HepG2 (cell line): ENCODE results near the gene NUAK1. TPM values are rescaled to one million over a fixed set of nuclear protein-coding genes. Genes with fewer than 3 reads are reported as not detected.
A peak's percentile ranks its signal among the peaks of the same experiment; 100 is the strongest.

ENCODE experiments used
- ATF4 ChIP-seq, 2 experiments: fragments of 450-650 bp in 1 of 2; sonication (generic) in 1 of 2; formaldehyde crosslinking; IDR thresholded peaks; 2 replicates each; pipeline versions ENCODE4 v1.5.0 to v1.8.0; 2020 to 2022; ENCODE audit warnings: mild to moderate bottlenecking in 1 of 2, missing genetic modification reagents in 1 of 2
- CBX1 ChIP-seq: IDR thresholded peaks from one replicate; pipeline ENCODE4 v1.6.1; 2016; ENCODE audit warnings: antibody characterized with exemption, low read depth
- CBX2 ChIP-seq, 2 experiments: fragments of 200-600 bp in 1 of 2; sonication (generic); formaldehyde crosslinking in 1 of 2; IDR thresholded peaks; 2 replicates each; pipeline versions ENCODE4 v1.7.0 to v1.8.1; 2018 to 2022; ENCODE audit warnings: low read depth in 2 of 2, low read length in 1 of 2, mild to moderate bottlenecking in 1 of 2, missing genetic modification reagents in 1 of 2
- CEBPG ChIP-seq: IDR thresholded peaks from 2 replicates; pipeline ENCODE4 v1.6.1; 2016
- HMGXB4 ChIP-seq, 2 experiments: sonication (generic) in 1 of 2; formaldehyde crosslinking in 1 of 2; IDR thresholded peaks; 2 replicates each; pipeline versions ENCODE4 v1.4.0 to v1.6.1; 2018 to 2020; ENCODE audit warnings: missing genetic modification reagents in 2 of 2, borderline replicate concordance in 1 of 2, low read depth in 1 of 2, mild to moderate bottlenecking in 1 of 2, missing biosample characterization in 1 of 2
- HNF1B ChIP-seq: sonication (generic); formaldehyde crosslinking; IDR thresholded peaks from 2 replicates; pipeline ENCODE4 v1.5.1; 2020; ENCODE audit warnings: mild to moderate bottlenecking, moderate library complexity, missing genetic modification reagents
- HOXA3 ChIP-seq: sonication (generic); formaldehyde crosslinking; IDR thresholded peaks from 2 replicates; pipeline ENCODE4 v1.5.0; 2020; ENCODE audit warnings: missing genetic modification reagents
- LCORL ChIP-seq, 2 experiments: fragments of 450-650 bp in 1 of 2; sonication (generic) in 1 of 2; formaldehyde crosslinking in 1 of 2; IDR thresholded peaks; 2 replicates each; pipeline versions ENCODE4 v1.5.0 to v1.6.1; 2017 to 2020; ENCODE audit warnings: antibody characterized with exemption in 1 of 2, missing genetic modification reagents in 1 of 2
- MAFG ChIP-seq: sonication (generic); formaldehyde crosslinking; IDR thresholded peaks from 2 replicates; pipeline ENCODE4 v1.5.1; 2020; ENCODE audit warnings: mild to moderate bottlenecking, missing genetic modification reagents
- RARA ChIP-seq: IDR thresholded peaks from 2 replicates; pipeline ENCODE4 v1.6.1; 2016; ENCODE audit warnings: missing genetic modification reagents, missing compliant biosample characterization
- STAT5B ChIP-seq: sonication (generic); formaldehyde crosslinking; IDR thresholded peaks from 2 replicates; pipeline ENCODE4 v1.4.0; 2020; ENCODE audit warnings: missing genetic modification reagents
- TBX2 ChIP-seq: sonication (generic); formaldehyde crosslinking; IDR thresholded peaks from 2 replicates; pipeline ENCODE4 v1.5.0; 2020; ENCODE audit warnings: missing genetic modification reagents, mild to moderate bottlenecking, borderline replicate concordance
- TIGD3 ChIP-seq: sonication (generic); formaldehyde crosslinking; IDR thresholded peaks from 2 replicates; pipeline ENCODE4 v1.5.1; 2020; ENCODE audit warnings: mild to moderate bottlenecking, missing genetic modification reagents, borderline replicate concordance
- ZNF280D ChIP-seq: sonication (generic); formaldehyde crosslinking; IDR thresholded peaks from 2 replicates; pipeline ENCODE4 v1.5.1; 2020; ENCODE audit warnings: mild to moderate bottlenecking, missing genetic modification reagents
- ZNF431 ChIP-seq: sonication (generic); formaldehyde crosslinking; IDR thresholded peaks from 2 replicates; pipeline ENCODE4 v1.9.0; 2022; ENCODE audit warnings: missing genetic modification reagents, low read depth, mild to moderate bottlenecking, borderline replicate concordance
- ZNF710 ChIP-seq: sonication (generic); formaldehyde crosslinking; IDR thresholded peaks from 2 replicates; pipeline ENCODE4 v1.5.0; 2020; ENCODE audit warnings: mild to moderate bottlenecking, missing genetic modification reagents, borderline replicate concordance
- polyA plus RNA-seq, 8 experiments: library from polyadenylated mRNA; depleted of rRNA in 3 of 8; stranded (reverse) in 7 of 8; unstranded in 1 of 8; fragments of >200 nt; fragmentation: Illumina TruSeq in 4 of 8; extraction: Trizol in 4 of 8; gene quantifications; 2 replicates each; pipeline versions ENCODE4 v1.2.1 to v1.2.3, GENCODE V29; 2011 to 2016; ENCODE audit warnings: low read depth in 4 of 8, missing spikeins in 1 of 8, mixed read lengths in 1 of 8; ENCODE audit not compliant: insufficient read depth in 1 of 8
- total RNA-seq, 5 experiments: library from RNA; depleted of rRNA; stranded (reverse); fragments of >200 nt; fragmentation: Illumina TruSeq; extraction: Trizol; gene quantifications; 2 replicates each; pipeline ENCODE4 v1.2.3, GENCODE V29; 2016; ENCODE audit warnings: low read depth in 1 of 5

NUAK1 gene
- total and polyA plus RNA-seq, 2 of the 13 experiments (the other 11 are each of a cell fraction or from before 2014, with no cell fraction given) = 1.7 to 1.9 TPM

- TF ChIP-seq ATF4 (CRISPR knock-in tag; IDR thresholded peaks at IDR 0.05) (peak in 1 of 2 experiments; percentile 95; a peak in 2 of 4 replicates), LCORL (IDR thresholded peaks at IDR 0.05) (no peak), LCORL (CRISPR knock-in tag; IDR thresholded peaks at IDR 0.05) (peak; percentile 94), CBX1 (peak; percentile 14), CEBPG (CRISPR knock-in tag) (peak; percentile 98), ZNF710 (CRISPR knock-in tag) (peak; percentile 54; the same call in 1 of the 2 replicates), ZNF280D (CRISPR knock-in tag) (peak; percentile 55; the same call in 1 of the 2 replicates), HNF1B (CRISPR knock-in tag) (peak; percentile 82), HMGXB4 (CRISPR knock-in tag; IDR thresholded peaks at IDR 0.05; ENCODE audit: borderline replicate concordance in 1 of 2, low read depth in 1 of 2) (peak in 1 of 2 experiments; percentile 37; a peak in 2 of 4 replicates), TIGD3 (no peak), CBX2 (IDR thresholded peaks at IDR 0.05; ENCODE audit: low read depth, low read length) (no peak), CBX2 (CRISPR knock-in tag; IDR thresholded peaks at IDR 0.05; ENCODE audit: low read depth) (no peak), TBX2 (CRISPR knock-in tag) (peak; percentile 86; the same call in 1 of the 2 replicates), STAT5B (CRISPR knock-in tag) (no peak), RARA (CRISPR knock-in tag) (peak; percentile 88), ZNF431 (CRISPR knock-in tag) (peak; percentile 31; the same call in 1 of the 2 replicates), MAFG (CRISPR knock-in tag) (no peak), HOXA3 (CRISPR knock-in tag) (peak; percentile 88)
These were observed 18.1 kb downstream of the NUAK1 start (continued) for GRCh38 chr12:106120519-106121105.
